HepG2 (cell line): Measurements from ENCODE around the gene CHTF18. TPM values are rescaled to one million over a fixed set of nuclear protein-coding genes. Genes with fewer than 3 reads are reported as not detected.

Experiments used
- ELF3 ChIP-seq: IDR thresholded peaks from 2 replicates; pipeline ENCODE4 v1.6.1; 2016; ENCODE audit warnings: missing genetic modification reagents, missing compliant biosample characterization
- HES4 ChIP-seq: sonication (generic); formaldehyde crosslinking; IDR thresholded peaks from 2 replicates; pipeline ENCODE4 v1.9.0; 2021; ENCODE audit warnings: mild to moderate bottlenecking, missing genetic modification reagents, borderline replicate concordance
- HOXA9 ChIP-seq: sonication (generic); formaldehyde crosslinking; IDR thresholded peaks from 2 replicates; pipeline ENCODE4 v1.8.1; 2022; ENCODE audit warnings: missing genetic modification reagents, mild to moderate bottlenecking, moderate library complexity, borderline replicate concordance
- KAT7 ChIP-seq: IDR thresholded peaks from 2 replicates; pipeline ENCODE4 v1.6.1; 2018; ENCODE audit warnings: borderline replicate concordance, missing compliant biosample characterization
- KDM3A ChIP-seq: IDR thresholded peaks from 2 replicates; pipeline ENCODE4 v1.6.1; 2018; ENCODE audit warnings: low read depth, missing compliant biosample characterization
- NR2C2 ChIP-seq: sonication (generic); formaldehyde crosslinking; IDR thresholded peaks from 2 replicates; pipeline ENCODE4 v1.4.0; 2020; ENCODE audit warnings: missing genetic modification reagents, mild to moderate bottlenecking, moderate library complexity, borderline replicate concordance
- NR3C1 ChIP-seq: sonication (generic); formaldehyde crosslinking; IDR thresholded peaks from 2 replicates; pipeline ENCODE4 v1.4.0; 2020; ENCODE audit warnings: missing genetic modification reagents
- PITX1 ChIP-seq: sonication (generic); formaldehyde crosslinking; IDR thresholded peaks from 2 replicates; pipeline ENCODE4 v1.5.1; 2020; ENCODE audit warnings: mild to moderate bottlenecking, missing genetic modification reagents
- REL ChIP-seq: sonication (generic); formaldehyde crosslinking; conservative IDR thresholded peaks from 2 replicates; pipeline ENCODE4 v1.8.0; 2022; ENCODE audit warnings: mild to moderate bottlenecking, missing genetic modification reagents, moderate library complexity
- REPIN1 ChIP-seq: sonication (generic); formaldehyde crosslinking; IDR thresholded peaks from 2 replicates; pipeline ENCODE4 v1.8.0; 2022; ENCODE audit warnings: missing genetic modification reagents, low read depth, mild to moderate bottlenecking, borderline replicate concordance
- ZFX ChIP-seq: sonication (generic); formaldehyde crosslinking; IDR thresholded peaks from 2 replicates; pipeline ENCODE4 v1.4.0; 2020; ENCODE audit warnings: mild to moderate bottlenecking, low read depth, missing genetic modification reagents, moderate library complexity
- ZFY ChIP-seq: sonication (generic); formaldehyde crosslinking; IDR thresholded peaks from 2 replicates; pipeline ENCODE4 v1.4.0; 2020; ENCODE audit warnings: missing genetic modification reagents
- ZNF253 ChIP-seq: sonication (generic); formaldehyde crosslinking; IDR thresholded peaks from 2 replicates; pipeline ENCODE4 v1.8.0; 2022; ENCODE audit warnings: mild to moderate bottlenecking, missing genetic modification reagents, borderline replicate concordance
- ZNF274 ChIP-seq: sonication (generic); formaldehyde crosslinking; IDR thresholded peaks from 2 replicates; pipeline ENCODE4 v1.5.1; 2020; ENCODE audit warnings: mild to moderate bottlenecking, missing genetic modification reagents
- ZNF510 ChIP-seq: sonication (generic); formaldehyde crosslinking; IDR thresholded peaks from 2 replicates; pipeline ENCODE4 v1.4.0; 2020; ENCODE audit warnings: low read depth, mild to moderate bottlenecking, missing genetic modification reagents
- ZNF547 ChIP-seq: sonication (generic); formaldehyde crosslinking; IDR thresholded peaks from 2 replicates; pipeline ENCODE4 v1.5.1; 2020; ENCODE audit warnings: mild to moderate bottlenecking, missing genetic modification reagents
- ZNF549 ChIP-seq: sonication (generic); formaldehyde crosslinking; IDR thresholded peaks from 2 replicates; pipeline ENCODE4 v1.5.0; 2020; ENCODE audit warnings: missing genetic modification reagents
- ZNF558 ChIP-seq: sonication (generic); formaldehyde crosslinking; IDR thresholded peaks from 2 replicates; pipeline ENCODE4 v1.9.0; 2022; ENCODE audit warnings: mild to moderate bottlenecking, missing genetic modification reagents, borderline replicate concordance
- ZNF616 ChIP-seq: sonication (generic); formaldehyde crosslinking; IDR thresholded peaks from 2 replicates; pipeline ENCODE4 v1.5.0; 2020; ENCODE audit warnings: low read depth, mild to moderate bottlenecking, missing genetic modification reagents
- ZNF674 ChIP-seq: sonication (generic); formaldehyde crosslinking; IDR thresholded peaks from 2 replicates; pipeline ENCODE4 v1.5.0; 2020; ENCODE audit warnings: low read depth, mild to moderate bottlenecking, missing genetic modification reagents
- ZNF768 ChIP-seq: sonication (generic); formaldehyde crosslinking; IDR thresholded peaks from 2 replicates; pipeline ENCODE4 v1.4.0; 2020; ENCODE audit warnings: missing genetic modification reagents
- polyA plus RNA-seq, 8 experiments: library from polyadenylated mRNA; depleted of rRNA in 3 of 8; stranded (reverse) in 7 of 8; unstranded in 1 of 8; fragments of >200 nt; fragmentation: Illumina TruSeq in 4 of 8; extraction: Trizol in 4 of 8; gene quantifications; 2 replicates each; pipeline versions ENCODE4 v1.2.1 to v1.2.3, GENCODE V29; 2011 to 2016; ENCODE audit warnings: low read depth in 4 of 8, missing spikeins in 1 of 8, mixed read lengths in 1 of 8; ENCODE audit not compliant: insufficient read depth in 1 of 8
- total RNA-seq, 5 experiments: library from RNA; depleted of rRNA; stranded (reverse); fragments of >200 nt; fragmentation: Illumina TruSeq; extraction: Trizol; gene quantifications; 2 replicates each; pipeline ENCODE4 v1.2.3, GENCODE V29; 2016; ENCODE audit warnings: low read depth in 1 of 5
- TF ChIP-seq, protein P1 (sequence below): sonication (generic); formaldehyde crosslinking; IDR thresholded peaks from 2 replicates; pipeline ENCODE4 v1.5.0; 2020; ENCODE audit warnings: mild to moderate bottlenecking, missing genetic modification reagents, borderline replicate concordance
- TF ChIP-seq, protein P2 (sequence below): conservative IDR thresholded peaks from 2 replicates; pipeline ENCODE4 v1.6.1; 2018; ENCODE audit warnings: missing genetic modification reagents
- TF ChIP-seq, protein P3 (sequence below): IDR thresholded peaks from 2 replicates; pipeline ENCODE4 v1.6.1; 2016; ENCODE audit warnings: control low read depth

Gene CHTF18
- total and polyA plus RNA-seq, 2 of the 13 experiments (the other 11 are each of a cell fraction or from before 2014, with no cell fraction given), result 8.6 to 22.9 TPM

DNA sequence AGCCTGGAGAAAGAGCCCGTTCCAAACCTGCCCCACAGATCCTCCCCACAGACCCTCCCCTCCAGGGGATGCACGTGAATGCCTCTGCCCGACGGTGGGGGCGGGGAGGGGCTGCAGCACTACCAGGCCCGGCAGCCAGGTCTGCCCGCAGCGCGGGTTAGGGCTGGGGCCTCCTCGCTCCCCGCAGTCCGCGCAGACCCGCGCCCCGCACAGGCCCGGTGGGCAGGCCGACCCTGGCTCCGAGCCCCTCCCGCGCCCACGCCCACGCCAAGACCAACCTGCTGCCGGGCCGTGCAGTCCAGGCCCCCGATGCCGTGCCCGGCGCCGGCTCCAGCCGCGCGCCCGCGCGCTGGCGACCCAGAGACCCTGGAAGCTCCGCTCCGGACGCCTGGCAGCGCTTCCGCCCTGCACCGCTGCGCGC is 432 bp upstream of the CHTF18 start, which contains the start of gene RPUSD1 (continued):
- TF ChIP-seq, protein P1, sequence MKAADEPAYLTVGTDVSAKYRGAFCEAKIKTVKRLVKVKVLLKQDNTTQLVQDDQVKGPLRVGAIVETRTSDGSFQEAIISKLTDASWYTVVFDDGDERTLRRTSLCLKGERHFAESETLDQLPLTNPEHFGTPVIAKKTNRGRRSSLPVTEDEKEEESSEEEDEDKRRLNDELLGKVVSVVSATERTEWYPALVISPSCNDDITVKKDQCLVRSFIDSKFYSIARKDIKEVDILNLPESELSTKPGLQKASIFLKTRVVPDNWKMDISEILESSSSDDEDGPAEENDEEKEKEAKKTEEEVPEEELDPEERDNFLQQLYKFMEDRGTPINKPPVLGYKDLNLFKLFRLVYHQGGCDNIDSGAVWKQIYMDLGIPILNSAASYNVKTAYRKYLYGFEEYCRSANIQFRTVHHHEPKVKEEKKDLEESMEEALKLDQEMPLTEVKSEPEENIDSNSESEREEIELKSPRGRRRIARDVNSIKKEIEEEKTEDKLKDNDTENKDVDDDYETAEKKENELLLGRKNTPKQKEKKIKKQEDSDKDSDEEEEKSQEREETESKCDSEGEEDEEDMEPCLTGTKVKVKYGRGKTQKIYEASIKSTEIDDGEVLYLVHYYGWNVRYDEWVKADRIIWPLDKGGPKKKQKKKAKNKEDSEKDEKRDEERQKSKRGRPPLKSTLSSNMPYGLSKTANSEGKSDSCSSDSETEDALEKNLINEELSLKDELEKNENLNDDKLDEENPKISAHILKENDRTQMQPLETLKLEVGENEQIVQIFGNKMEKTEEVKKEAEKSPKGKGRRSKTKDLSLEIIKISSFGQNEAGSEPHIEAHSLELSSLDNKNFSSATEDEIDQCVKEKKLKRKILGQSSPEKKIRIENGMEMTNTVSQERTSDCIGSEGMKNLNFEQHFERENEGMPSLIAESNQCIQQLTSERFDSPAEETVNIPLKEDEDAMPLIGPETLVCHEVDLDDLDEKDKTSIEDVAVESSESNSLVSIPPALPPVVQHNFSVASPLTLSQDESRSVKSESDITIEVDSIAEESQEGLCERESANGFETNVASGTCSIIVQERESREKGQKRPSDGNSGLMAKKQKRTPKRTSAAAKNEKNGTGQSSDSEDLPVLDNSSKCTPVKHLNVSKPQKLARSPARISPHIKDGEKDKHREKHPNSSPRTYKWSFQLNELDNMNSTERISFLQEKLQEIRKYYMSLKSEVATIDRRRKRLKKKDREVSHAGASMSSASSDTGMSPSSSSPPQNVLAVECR (CRISPR knock-in tag), result peak; percentile 11; the same call in 1 of the 2 replicates
- TF ChIP-seq HOXA9 (CRISPR knock-in tag) (peak; percentile 62; the same call in 1 of the 2 replicates), NR2C2 (CRISPR knock-in tag) (0 out of 2 replicates have a peak, but pooled peaks have one; percentile 2), REL (peak; percentile 22; the same call in 1 of the 2 replicates), ZNF547 (CRISPR knock-in tag) (no peak), NR3C1 (CRISPR knock-in tag) (no peak), ELF3 (CRISPR knock-in tag) (no peak), ZNF674 (CRISPR knock-in tag) (no peak), ZNF253 (CRISPR knock-in tag) (no peak), ZNF510 (CRISPR knock-in tag) (no peak), ZNF549 (CRISPR knock-in tag) (no peak), ZNF616 (CRISPR knock-in tag) (0 out of 2 replicates have a peak, but pooled peaks have one; percentile 12), PITX1 (no peak), ZNF274 (CRISPR knock-in tag) (peak; percentile 26; the same call in 1 of the 2 replicates), ZNF768 (0 out of 2 replicates have a peak, but pooled peaks have one; percentile 9), ZFY (CRISPR knock-in tag) (peak; percentile 92), KDM3A (CRISPR knock-in tag) (no peak), HES4 (CRISPR knock-in tag) (no peak), ZNF558 (CRISPR knock-in tag) (no peak), KAT7 (no peak), REPIN1 (CRISPR knock-in tag) (0 out of 2 replicates have a peak, but pooled peaks have one; percentile 11), ZFX (CRISPR knock-in tag) (peak; percentile 83)
- TF ChIP-seq, protein P2, sequence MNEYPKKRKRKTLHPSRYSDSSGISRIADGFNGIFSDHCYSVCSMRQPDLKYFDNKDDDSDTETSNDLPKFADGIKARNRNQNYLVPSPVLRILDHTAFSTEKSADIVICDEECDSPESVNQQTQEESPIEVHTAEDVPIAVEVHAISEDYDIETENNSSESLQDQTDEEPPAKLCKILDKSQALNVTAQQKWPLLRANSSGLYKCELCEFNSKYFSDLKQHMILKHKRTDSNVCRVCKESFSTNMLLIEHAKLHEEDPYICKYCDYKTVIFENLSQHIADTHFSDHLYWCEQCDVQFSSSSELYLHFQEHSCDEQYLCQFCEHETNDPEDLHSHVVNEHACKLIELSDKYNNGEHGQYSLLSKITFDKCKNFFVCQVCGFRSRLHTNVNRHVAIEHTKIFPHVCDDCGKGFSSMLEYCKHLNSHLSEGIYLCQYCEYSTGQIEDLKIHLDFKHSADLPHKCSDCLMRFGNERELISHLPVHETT, result no peak
- TF ChIP-seq, protein P3, sequence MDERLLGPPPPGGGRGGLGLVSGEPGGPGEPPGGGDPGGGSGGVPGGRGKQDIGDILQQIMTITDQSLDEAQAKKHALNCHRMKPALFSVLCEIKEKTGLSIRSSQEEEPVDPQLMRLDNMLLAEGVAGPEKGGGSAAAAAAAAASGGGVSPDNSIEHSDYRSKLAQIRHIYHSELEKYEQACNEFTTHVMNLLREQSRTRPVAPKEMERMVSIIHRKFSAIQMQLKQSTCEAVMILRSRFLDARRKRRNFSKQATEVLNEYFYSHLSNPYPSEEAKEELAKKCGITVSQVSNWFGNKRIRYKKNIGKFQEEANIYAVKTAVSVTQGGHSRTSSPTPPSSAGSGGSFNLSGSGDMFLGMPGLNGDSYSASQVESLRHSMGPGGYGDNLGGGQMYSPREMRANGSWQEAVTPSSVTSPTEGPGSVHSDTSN (CRISPR knock-in tag), result no peak
